Measurements from ENCODE around the gene SLAIN2.
"Not testable (repeated sequence)": the region's sequence is repeated elsewhere in the genome, so short reads cannot be mapped to it uniquely, and the experiment has no call there.

SLAIN2 gene

DNA sequence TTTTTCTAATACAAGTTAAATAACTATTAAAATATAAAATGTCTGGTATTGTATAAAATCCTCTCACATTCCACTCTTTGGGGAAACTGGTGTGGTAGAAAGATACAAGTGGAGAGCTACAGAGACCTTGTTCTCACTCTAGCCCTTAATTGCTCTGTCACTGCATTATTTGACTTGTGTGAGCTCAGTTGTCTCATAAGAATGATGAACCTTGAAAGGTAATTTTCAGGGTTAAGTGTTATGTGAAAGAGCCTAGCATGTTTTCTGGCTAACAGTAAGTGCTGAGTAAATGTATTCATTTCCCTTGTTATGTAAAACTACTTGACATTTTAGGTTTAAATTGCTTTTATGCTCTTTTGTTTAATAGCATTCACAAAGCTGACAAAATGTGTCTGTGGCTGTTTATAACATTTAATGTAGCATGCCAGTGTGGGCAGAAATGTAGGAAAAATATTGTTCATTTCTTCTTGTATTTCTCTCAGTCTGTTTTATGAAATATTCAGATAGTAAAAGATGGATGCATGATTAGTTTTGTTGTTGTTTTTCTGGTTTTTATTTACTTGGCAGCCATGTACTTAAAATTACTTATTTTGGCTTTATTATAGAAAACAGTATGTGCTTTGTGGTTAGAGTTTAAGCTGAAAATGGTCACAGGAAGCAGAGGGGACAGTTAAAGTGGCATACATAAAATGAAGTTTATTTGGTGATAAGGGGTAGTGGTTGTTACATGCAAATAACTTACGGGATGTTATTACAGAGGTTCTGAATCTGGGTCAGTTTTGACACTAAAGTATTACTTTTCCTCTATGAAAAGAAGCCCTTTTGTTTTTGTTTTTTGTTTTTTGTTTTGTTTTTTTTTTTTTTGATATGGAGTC is 29.2 kb downstream of the SLAIN2 start:
- DNase-seq (ENCODE audit: low read depth): no peak

DNA sequence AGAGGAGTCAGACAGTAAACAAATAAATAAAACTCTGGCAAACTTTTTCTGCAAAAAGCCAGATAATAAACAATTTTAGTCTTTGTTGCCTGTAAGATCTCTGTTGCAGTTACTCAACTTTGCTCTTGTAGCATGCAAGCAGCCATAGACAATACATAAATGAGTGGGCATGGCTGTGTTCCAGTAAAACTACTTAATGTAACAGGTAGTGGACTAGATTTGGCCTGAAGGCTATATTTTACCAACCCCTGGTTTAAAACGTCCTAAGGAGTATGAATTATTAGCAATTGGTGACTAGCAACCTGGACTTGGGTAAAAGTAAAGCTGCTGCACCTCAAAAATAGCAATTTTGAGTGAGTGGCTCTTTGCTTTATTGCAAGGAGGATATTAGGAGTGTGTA is 30.9 kb downstream of the SLAIN2 start:
- no peak for DNase-seq (ENCODE audit: low read depth)

DNA sequence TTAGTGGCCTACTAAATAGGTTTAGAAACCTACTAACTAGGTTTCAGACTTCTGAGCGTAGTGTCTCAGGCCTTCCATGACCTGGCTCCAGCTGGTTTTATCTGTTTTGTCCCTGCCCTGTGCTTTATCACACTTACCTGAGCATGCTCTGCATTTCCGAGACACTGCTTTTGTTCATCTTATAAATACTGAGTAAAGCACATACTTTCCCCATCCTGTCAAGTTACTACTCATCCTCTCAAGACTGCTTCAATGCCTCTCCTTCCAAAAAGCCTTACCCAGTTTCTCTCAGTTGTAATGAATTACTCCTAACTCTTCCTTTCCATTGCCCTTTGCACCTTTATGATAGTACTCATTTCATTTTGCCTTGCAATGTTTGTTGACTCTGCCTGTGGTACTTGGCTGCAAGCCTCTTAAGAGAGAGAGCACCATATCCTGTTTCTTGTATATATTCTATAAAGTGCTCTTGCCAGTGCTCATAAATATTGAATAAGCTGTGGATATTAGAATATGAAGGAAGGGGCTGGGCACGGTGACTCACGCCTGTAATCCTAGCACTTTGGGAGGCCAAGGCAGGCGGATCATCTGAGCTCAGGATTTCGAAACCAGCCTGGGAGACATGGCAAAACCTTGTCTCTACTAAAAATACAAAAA is 34.4 kb downstream of the SLAIN2 start:
- DNase-seq (ENCODE audit: low read depth): no peak

DNA sequence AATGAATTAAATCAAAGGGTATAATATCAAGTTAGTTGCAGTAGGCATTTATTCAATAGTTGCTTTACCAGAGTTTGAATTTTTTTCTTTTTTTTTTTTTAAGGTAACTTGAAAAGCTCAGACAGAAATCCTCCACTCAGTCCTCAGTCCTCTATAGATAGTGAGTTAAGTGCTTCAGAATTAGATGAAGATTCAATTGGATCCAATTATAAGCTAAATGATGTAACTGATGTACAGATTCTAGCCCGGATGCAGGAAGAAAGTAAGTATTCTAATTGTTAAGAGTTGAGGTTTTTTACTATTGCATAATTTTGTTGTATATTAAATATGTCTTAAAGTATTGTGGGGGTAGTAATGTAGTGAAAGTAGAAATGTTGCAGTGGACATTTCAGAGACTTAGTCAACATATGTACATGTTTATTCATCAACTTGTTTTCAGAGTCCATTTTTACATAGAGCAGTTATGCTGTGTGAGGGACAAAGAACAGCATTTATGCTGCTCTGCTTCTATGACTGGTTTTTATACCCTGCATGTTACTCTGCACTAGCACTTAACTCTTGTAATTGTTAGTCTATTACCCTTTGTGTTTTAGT is 38.4 kb downstream of the SLAIN2 start:
- no peak for DNase-seq (ENCODE audit: low read depth)

DNA sequence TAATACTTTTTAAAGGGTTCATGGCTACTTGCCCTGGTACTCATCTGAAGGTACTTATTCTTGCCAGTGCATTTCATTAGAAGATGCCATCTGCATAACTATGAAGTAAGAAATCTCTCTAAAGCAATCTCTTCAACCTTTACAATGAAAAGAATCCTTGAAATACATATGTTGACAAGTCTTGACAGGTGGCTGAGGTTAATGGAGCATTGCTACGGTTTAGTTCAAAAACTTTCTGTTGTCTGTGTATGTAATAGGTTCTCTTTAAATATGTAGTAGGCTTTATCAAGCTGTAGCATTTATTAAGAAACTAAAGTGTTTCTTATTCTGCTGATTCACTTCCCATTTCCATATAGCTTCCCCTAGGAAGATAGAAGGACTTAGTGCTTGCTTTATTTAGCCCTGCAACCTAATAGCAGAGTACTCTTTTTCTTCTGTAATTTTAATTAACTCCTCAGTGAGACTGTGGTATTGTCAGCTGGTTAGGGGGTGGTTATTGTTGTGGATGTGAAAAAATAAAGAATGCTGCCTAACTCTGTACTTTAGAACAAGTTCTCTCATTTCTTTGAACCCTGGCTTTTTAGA is 39.3 kb downstream of the SLAIN2 start:
- DNase-seq (ENCODE audit: low read depth): no peak

DNA sequence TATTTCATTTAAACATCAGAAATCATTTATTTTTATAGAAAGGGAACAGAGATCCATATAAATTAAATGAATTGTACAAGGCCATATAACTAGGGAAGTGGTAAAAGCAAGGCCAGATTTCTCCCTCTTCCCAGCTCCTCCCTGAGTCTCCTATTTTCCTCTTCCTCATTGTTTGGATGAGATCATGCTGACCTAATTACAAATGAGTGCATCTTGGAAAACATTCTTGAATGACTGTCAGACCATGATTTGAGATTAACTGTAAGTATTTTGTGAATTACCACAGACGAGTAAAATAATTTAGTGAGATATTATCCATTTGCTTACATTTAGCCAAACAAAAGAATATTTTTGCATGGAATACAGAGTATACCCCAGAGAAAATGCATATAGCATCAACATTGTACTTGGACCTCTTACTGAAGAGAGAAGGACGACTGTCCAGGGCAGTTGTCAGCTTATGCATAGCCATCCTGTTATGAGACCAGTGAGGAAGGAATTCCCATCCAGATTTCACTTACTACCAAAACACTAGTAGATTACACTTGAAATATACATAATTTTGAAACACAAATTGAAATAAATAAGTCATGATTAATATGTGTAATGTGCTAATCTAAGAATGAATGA is 47.3 kb downstream of the SLAIN2 start:
- no peak for DNase-seq (ENCODE audit: low read depth)

DNA sequence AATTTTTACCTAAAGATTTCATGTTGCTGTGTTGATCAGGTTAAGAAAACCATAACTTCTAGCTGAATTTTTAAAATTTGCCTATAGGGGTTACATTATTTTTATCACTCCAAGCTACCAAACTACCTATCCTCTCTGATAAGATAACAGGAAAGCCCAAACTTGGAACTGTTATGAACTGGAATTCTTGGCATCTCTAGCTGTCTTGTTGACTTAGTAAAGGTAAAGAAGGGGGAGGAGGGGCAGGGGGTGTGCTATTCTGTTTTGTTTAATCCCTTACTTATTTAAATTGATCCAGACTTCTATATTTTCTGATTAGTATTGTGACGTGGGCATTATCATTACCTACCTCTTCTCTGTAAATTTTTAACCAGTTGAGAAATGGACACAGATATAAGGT is 54.7 kb downstream of the SLAIN2 start:
- DNase-seq (ENCODE audit: low read depth): no peak

DNA sequence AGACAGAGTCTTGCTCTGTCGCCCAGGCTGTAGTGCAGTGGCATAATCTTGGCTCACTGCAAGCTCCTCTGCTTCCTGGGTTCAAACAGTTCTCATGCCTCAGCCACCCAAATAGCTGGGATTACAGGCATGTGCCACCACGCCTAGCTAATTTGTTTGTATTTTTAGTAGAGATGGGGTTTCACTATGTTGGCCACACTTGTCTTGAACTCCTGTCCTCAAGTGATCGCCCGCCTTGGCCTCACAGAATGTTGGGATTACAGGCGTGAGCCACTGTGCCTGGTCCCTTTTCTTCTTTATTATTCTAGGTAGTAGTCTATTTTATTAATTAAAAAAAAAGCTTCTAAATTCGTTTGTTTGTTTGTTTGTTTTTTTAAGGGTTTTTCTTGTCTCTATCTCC is 59.1 kb downstream of the SLAIN2 start:
- no peak for DNase-seq (ENCODE audit: low read depth)

DNA sequence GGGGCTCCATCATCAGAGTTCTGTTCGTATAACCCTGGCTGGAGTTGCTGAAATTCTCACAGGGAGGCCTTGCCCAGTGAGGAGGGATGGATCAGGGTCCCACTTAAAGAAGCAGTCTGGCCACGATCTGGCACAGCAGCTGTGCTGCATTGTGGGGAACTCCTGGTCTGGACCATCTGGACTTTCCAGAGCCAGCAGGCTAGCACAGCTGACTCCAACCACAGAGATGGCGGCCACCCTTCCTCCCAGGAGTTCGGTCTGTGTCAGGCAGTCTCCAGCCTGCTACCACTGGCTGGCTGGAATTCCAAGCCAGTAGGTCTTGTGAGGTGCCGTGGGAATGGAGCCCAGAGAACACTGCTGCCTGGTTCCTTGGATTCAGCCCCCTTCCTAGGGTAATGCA is 62.0 kb downstream of the SLAIN2 start:
- DNase-seq (ENCODE audit: low read depth): no peak

DNA sequence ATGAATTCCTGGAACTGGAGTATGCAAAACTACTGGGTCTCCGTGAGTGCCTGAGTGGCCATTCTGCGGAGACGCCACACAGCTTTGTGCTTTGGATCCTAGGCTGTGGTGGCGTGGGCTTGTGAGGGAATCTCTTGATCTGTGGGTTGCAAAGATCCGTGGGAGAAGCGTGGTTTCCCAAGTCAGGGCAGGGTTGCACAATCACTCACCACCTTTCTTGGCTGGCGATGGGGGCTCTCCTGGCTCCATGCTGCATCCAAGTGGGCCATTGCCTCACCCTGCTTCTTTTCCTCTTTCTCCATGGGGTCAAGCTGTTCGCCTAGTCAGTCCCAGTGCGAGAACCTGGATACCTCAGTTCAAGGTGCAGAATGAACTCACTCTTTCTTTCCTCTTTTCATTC is 62.5 kb downstream of the SLAIN2 start:
- DNase-seq (ENCODE audit: low read depth): no peak

DNA sequence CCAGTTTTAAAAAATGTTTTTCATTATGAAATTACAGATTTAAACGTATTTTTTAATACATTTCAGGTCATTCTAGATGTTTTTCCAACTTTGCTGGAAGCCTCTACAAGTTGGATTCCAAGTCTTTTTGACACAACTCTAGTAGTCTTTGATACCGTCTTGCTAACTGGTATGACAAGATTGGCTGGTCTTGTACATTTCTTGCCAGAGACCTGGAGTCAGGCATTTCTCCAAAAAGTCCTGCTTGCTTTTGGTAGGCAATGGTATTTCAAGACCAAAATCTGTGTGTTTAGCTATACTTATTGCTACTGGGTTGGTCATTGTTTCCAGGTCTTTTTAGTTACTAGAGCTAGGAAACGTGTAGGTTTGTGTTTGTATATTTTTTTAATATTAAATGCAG is 64.6 kb downstream of the SLAIN2 start:
- no peak for DNase-seq (ENCODE audit: low read depth)

DNA sequence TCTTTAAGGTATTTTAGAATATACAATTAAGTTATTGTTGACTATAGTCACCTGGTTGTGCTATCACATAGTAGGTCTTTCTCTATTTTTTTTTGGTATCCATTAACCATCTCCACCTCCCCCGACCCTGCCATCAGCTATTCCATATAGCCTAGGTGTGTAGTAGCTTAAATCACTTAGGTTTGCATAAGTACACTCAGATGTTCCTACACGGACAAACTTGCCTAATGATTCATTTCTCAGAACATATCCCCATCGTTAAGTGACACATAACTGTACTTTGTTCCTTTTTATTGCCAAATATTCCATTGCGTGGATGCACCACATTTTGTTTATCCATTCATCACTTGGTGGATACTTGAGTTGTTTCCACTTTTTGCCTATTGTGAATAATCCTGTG is 67.9 kb downstream of the SLAIN2 start:
- DNase-seq (ENCODE audit: low read depth): no peak

DNA sequence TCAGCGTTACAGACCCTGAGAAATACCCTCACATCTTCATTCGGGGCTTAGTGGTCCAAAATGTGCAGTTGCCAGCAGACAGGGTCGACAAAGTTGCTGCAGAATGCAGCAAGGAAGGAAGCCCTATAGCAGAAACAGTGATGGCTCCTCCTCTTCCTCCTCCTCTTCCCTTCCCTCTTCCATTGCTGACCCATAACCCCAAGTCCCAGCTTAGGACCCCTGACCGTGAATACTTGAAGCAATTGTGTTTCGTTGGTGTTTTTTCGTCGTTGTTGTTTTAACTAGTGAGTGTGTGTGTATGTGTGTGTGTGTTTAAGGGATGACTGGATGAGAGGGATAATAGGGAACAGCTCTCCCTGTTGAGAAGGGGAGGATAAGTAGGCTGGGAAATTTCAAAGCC is 69.5 kb downstream of the SLAIN2 start:
- no peak for DNase-seq (ENCODE audit: low read depth)

DNA sequence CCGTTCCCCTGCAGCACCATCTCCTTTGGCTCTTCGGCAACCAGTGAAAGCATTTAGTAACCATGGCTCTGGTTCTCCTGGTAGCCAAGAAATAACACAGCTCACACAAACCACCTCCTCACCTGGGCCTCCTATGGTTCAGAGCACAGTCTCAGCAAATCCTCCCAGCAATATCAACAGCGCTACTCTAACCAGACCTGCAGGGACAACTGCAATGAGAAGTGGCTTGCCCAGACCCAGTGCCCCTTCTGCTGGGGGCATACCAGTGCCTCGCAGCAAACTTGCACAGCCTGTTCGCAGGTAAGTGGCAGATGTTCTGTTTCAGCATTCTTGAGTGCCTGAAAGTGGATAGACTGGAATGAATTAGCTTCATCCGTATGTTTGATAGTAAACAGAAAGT is 78.8 kb downstream of the SLAIN2 start:
- no peak for DNase-seq (ENCODE audit: low read depth)

DNA sequence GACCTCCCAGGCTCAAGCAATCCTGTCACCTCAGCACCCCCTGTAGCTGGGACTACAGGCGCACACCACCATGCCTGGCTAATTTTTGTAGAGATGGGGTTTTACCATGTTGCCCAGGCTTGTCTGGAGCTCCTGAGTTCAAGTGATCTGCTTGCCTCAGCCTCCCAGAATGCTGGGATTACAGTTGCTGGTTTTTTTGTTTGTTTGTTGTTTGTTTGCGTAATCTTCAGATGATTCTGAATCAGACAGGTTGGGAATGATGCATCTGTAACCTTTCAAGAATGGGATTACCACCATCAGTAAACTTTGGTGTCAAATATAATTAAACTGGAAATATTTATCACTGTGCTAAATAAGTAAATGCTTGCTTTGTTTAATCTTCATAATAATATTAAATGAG is 79.8 kb downstream of the SLAIN2 start:
- no peak for DNase-seq (ENCODE audit: low read depth)

DNA sequence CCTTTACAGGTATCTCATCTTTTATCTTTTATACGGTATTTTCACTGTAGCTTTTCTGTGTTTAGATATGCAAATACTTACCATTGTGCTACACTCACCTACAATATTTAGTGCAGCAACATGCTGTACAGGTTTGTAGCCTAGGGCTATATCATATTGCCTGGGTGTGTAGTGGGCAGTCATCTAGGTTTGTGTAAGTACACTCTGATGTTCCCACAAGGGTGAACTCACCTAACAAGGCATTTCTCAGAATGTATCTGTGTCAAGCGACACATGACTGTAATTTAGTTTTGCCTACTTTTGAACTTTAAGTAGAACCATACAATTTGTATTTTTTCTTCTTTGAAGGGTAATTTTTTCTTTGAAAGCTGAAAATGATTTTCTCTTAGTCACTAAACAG is 87.6 kb downstream of the SLAIN2 start:
- no peak for DNase-seq (ENCODE audit: low read depth)

DNA sequence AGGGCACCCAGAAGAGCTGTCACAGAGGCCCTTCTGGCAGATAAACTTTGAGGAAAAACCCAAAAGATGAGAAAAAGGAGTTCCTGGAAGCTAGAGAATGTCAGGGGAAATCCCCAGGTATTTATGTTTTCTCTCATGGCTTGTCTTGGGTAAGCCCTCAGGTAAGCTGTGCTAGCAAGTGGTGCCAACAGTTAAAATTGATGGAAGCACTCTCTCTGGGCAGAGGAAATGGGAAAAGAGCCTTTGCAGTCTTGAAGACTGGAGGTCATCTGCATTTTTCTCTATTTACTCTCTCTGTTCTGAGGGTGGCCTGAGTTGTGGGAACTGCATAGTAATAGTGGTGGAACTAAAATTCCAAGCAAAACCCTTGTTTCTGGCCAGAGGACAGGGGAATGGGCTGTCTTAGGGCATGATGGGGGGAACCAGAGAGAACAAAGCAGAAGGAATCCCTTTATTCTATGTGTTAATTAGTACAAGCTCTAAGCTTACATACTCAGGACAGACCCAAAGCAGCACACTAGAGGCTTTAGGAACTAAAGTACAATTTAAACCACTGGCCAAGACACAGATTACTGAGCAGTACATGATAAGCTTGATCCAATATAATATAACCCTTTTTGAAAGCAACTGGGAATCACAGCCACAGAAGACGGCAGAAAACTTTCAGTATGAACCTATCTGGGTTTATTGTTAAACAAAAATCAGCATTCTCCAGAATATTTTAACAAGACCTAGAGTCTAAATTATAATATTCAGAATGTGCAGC is 88.6 kb downstream of the SLAIN2 start:
- DNase-seq (ENCODE audit: low read depth): no peak

DNA sequence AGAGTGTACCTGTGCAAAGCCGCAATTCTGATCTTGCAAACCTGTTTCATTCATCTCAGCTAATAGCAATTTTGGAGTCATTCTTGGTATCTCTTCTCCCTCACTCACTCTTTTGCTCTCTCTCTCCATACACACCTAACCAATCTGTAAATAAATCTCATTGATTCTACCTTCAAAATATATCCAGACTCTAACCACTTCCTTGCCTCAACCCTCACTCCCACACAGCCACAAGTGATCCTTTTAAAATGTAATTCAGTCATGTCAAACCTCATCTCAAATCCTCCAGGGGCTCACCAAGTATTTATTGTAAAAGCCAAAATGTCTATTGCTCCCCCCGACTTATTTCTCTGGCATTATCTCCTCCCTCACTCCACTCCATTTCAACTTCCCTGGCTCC is 90.1 kb downstream of the SLAIN2 start:
- DNase-seq (ENCODE audit: low read depth): no peak

DNA sequence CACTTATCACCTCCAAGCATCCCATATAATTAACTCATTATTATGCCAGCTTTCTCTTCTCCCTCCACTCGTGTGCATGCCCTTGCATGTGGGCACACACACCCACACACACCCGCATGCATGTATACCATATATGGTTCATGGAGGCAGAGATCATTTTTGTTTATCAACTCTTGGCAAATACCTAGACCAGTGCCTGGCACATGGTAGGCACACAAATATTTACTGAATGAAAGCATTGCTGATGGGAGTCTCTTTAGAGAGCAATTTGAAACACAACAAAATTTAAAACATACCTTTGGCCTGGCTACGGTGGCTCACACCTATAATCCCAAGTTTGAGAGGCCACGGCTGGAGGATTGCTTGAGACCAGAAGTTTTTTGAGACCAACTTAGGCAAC is 90.7 kb downstream of the SLAIN2 start:
- no peak for DNase-seq (ENCODE audit: low read depth)

DNA sequence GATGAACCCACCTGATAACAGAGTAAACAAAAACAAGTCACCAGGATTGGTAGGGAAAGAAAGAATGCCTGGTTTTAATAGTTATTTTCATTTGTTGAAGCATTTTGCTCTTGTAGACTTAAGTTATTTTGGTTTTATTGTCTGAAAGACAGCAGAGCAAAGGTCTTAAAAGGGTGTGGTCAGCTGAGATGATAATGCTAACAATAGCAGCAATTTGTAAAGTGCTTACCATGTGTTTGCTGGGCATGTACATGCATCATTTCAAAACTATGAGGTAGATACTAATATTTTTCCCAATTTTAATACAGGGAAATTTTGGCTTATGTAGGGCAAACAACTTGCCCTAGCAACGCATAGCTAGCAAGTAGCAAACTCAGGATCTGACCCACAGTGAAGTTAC is 95.0 kb downstream of the SLAIN2 start:
- no peak for DNase-seq (ENCODE audit: low read depth)

DNA sequence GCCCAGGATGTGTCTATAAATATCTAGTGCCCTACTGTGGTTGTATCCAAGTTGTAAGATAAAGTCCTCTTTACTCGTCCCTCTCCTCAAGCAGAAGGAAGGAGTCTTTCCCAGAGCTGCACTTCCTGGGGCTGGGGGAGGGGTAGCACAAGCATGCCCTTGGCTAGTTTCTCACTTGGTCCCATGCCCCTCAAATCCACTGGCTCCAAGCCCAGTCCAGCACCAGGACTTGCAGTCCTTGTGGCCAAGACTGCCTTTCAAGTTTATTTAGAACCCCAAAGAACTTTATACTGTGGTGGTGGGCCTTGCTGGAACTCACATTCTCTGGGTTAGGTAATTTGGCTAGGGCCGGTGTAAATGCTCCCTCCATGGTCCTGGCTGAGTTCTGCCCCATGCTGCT is 98.7 kb downstream of the SLAIN2 start:
- DNase-seq (ENCODE audit: low read depth): no peak

DNA sequence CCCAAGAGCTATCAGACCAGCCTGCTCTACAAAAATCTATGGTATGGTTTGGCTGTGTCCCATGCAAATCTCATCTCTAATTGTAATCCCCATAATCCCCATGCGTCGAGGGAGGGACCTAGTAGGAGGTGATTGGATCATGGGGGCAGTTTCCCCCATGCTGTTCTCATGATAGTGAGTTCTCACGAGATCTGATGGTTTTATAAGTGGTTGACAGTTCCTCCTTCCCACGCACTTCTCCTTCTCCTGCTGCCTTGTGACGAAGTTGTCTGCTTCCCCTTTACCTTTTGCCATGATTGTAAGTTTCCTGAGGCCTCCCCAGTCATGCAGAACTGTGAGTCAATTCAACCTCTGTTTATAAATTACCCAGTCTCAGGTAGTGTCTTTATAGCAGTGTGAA is 99.6 kb downstream of the SLAIN2 start:
- not testable (repeated sequence) for DNase-seq (ENCODE audit: low read depth)
